Mesendoderm (in vitro differentiated cells): ENCODE results near the gene KIAA0825.

Experiments
- DNase-seq: peaks from one replicate; pipeline ENCODE4 v3.0.0; 2013
- H2AK5ac ChIP-seq: 2 replicates; pipeline ENCODE4 v1.6.1; 2013; ENCODE audit warnings: low read length, inconsistent platforms
- H2BK120ac ChIP-seq: 2 replicates; pipeline ENCODE4 v1.6.1; 2013; ENCODE audit warnings: low read depth, mild to moderate bottlenecking, low read length, moderate library complexity, mixed read lengths
- H2BK15ac ChIP-seq: replicated peaks from 2 replicates; pipeline ENCODE4 v1.6.1; 2013; ENCODE audit warnings: low read depth, mild to moderate bottlenecking, moderate library complexity
- H2BK5ac ChIP-seq: 2 replicates; pipeline ENCODE4 v1.6.1; 2013; ENCODE audit warnings: low read length, inconsistent platforms
- H3K18ac ChIP-seq: 2 replicates; pipeline ENCODE4 v1.6.1; 2013; ENCODE audit warnings: mild to moderate bottlenecking, low read length, mixed read lengths
- H3K23ac ChIP-seq: one replicate; pipeline ENCODE4 v1.6.1; 2013; ENCODE audit warnings: low read length
- H3K27ac ChIP-seq: 2 replicates; pipeline ENCODE4 v1.5.1; 2013; ENCODE audit warnings: low read depth, mild to moderate bottlenecking, inconsistent platforms, low read length, moderate library complexity
- H3K27me3 ChIP-seq: 2 replicates; pipeline ENCODE4 v1.6.1; 2013; ENCODE audit warnings: low read length, control low read depth, mild to moderate bottlenecking, inconsistent platforms; ENCODE audit not compliant: insufficient read depth, poor library complexity
- H3K36me3 ChIP-seq: 2 replicates; pipeline ENCODE4 v1.6.1; 2013; ENCODE audit warnings: low read length, inconsistent platforms; ENCODE audit not compliant: control insufficient read depth, insufficient read depth
- H3K4ac ChIP-seq: one replicate; pipeline ENCODE4 v1.6.1; 2013; ENCODE audit warnings: low read depth, mild to moderate bottlenecking, low read length, moderate library complexity
- H3K4me1 ChIP-seq: 2 replicates; pipeline ENCODE4 v1.6.1; 2013; ENCODE audit warnings: low read depth, low read length, inconsistent platforms; ENCODE audit not compliant: control insufficient read depth
- H3K4me2 ChIP-seq: 2 replicates; pipeline ENCODE4 v1.6.1; 2013; ENCODE audit warnings: low read length
- H3K4me3 ChIP-seq: 2 replicates; pipeline ENCODE4 v1.5.1; 2013; ENCODE audit warnings: mild to moderate bottlenecking, low read length
- H3K56ac ChIP-seq: one replicate; pipeline ENCODE4 v1.6.1; 2013; ENCODE audit warnings: low read length
- H3K79me1 ChIP-seq: 2 replicates; pipeline ENCODE4 v1.6.1; 2013; ENCODE audit warnings: low read length, inconsistent platforms
- H3K79me2 ChIP-seq: 2 replicates; pipeline ENCODE4 v1.6.1; 2013; ENCODE audit warnings: mild to moderate bottlenecking, low read length; ENCODE audit not compliant: control insufficient read depth, insufficient read depth
- H3K9ac ChIP-seq: 2 replicates; pipeline ENCODE4 v1.6.1; 2013; ENCODE audit warnings: low read length, inconsistent platforms
- H4K5ac ChIP-seq: one replicate; pipeline ENCODE4 v1.6.1; 2013; ENCODE audit warnings: low read length
- H4K8ac ChIP-seq: one replicate; pipeline ENCODE4 v1.6.1; 2013; ENCODE audit warnings: low read depth, mild to moderate bottlenecking, control low read depth, low read length, moderate library complexity
- WGBS: extraction: QIAGEN DNeasy Blood & Tissue Kit; methylation state at CpG from one replicate; pipeline ENCODE4 v1.1.7; 2013; ENCODE audit warnings: low lambda C conversion rate, missing lambda C conversion rate; ENCODE audit not compliant: insufficient coverage; ENCODE audit errors: extremely low coverage; 5-methylcytosine and 5-hydroxymethylcytosine counted together

KIAA0825 gene

DNA sequence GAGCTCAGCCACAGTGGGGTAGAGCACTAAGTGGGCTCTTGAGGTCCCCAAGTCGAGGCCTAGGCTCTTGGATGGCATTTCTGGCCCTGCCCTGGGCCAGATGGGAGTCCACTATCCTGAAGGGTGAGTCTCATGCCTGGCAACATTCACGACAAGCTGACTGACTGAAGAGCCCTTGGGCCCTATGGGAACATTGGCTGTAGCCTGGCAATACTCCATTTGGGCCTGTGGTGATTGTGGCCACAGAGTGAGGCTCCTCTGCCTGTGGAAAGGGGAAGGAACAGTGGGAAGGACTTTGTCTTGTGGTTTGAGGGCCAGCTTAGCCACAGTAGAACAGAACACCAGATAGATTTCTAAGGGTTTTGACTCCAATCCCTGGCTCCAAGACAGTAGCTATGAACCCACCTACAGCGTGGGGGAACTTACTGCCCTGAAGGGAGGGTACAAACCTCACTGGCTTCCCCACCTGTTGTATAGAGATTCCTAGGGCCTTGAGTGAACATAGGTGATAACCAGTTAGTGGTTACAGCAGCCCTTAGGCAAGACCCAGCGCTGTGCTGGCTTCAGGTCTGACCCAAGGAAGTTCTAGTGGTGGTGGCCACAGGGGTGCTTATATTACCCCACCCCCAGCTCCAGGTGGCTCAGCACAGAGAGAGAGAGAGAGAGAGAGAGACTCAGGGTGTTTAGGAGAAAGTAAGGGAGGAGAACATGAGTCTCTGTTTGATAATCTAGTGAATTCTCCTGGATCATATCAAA is 72.4 kb downstream of the KIAA0825 start:
- no peak overlapping the region for H3K23ac ChIP-seq
- H3K4me2 ChIP-seq, result no peak overlapping the region
- no CpG with 5 or more reads among the region's 4 CpGs for WGBS
- no peak overlapping the region for H2BK15ac ChIP-seq
- H3K27ac ChIP-seq, result no peak overlapping the region
- no peak for DNase-seq
- H4K5ac ChIP-seq, result no peak overlapping the region
- H3K4ac ChIP-seq, result no peak overlapping the region
- H2AK5ac ChIP-seq, result no peak overlapping the region
- no peak overlapping the region for H4K8ac ChIP-seq
- H2BK120ac ChIP-seq, result no peak overlapping the region
- H3K4me1 ChIP-seq, result no peaks in the 10 kb centered on the region
- no peaks in the 10 kb centered on the region for H3K79me1 ChIP-seq
- no peak overlapping the region for H3K9ac ChIP-seq
- no peak overlapping the region for H3K56ac ChIP-seq
- no peak overlapping the region for H3K18ac ChIP-seq
- H3K36me3 ChIP-seq, result no peaks in the 10 kb centered on the region
- no peaks in the 10 kb centered on the region for H3K79me2 ChIP-seq
- H3K4me3 ChIP-seq, result no peak overlapping the region
- H3K27me3 ChIP-seq, result no peaks in the 10 kb centered on the region
- H2BK5ac ChIP-seq, result no peak overlapping the region

DNA sequence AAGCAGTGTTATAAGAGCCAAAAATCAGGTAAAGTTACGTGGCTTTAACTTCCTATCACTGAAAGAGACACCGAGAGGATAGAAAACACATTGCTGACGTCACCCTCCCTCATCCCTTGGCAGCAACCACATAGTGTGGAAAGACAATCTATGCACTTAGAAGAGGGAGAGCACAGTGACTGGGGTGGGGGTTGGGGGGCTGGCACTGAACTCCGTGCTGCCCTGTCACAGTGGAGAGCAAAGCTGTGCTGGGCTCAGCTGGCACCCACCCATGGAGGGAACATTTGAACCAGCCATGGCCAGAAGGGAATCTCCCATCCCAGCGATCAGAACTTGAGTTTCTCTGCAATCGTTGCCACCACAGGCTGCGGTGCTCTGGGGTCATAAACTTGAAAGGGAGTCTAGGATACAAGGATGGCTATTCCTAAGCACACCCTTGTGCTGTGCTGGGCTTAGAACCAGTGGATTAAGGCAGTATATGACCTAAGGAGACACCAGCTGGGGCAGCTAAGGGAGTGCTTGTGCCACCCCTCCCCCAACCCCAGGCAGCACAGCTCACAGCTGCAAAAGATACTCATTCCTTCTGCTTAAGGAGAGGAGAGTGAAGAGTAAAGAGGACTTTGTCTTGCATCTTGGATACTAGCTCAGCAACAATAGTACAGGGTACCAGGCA is 73.4 kb downstream of the KIAA0825 start:
- Histone ChIP-seq H3K23ac (no peak overlapping the region), H4K5ac (no peak overlapping the region), H3K79me1 (no peaks in the 10 kb centered on the region), H2BK5ac (no peak overlapping the region), H3K4me2 (no peak overlapping the region), H3K56ac (no peak overlapping the region), H3K9ac (no peak overlapping the region), H3K27ac (no peak overlapping the region), H2BK15ac (no peak overlapping the region), H3K18ac (no peak overlapping the region), H3K4ac (no peak overlapping the region), H3K36me3 (no peaks in the 10 kb centered on the region), H4K8ac (no peak overlapping the region), H3K79me2 (no peaks in the 10 kb centered on the region), H3K4me1 (no peaks in the 10 kb centered on the region), H3K27me3 (no peaks in the 10 kb centered on the region), H2AK5ac (no peak overlapping the region), H3K4me3 (no peak overlapping the region), H2BK120ac (no peak overlapping the region)
- no peak for DNase-seq
- WGBS, result no CpG with 5 or more reads among the region's 7 CpGs

DNA sequence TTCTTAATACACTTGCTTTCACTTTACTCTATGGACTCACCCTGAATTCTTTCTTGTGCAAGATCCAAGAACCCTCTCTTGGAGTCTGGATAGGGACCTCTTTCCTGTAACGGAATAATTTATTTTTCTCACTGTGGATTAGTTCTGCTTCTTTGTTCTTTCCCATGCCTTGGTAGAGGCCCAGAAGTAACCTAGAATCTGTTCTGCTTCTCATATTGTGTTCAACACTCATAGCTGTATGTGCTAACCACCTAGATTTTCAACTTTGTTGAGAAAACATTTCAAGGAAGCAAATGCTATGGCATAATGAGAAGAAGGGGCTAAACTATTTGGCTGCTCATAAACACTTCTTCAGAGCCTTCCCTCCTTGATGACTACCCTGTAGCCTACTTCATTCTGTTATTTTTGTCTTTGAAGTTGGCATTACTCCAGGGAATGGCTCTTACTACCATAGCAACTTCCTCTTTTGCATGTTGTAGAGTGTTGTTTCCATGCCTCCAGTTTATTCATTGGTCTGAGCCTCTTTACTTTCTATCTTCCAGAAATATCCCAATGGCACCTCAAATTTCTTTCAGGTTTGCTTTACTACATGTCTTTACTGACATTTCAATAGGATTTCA is 74.3 kb downstream of the KIAA0825 start:
- no peak for DNase-seq
- H3K23ac ChIP-seq, result no peak overlapping the region
- H4K8ac ChIP-seq, result no peak overlapping the region
- H3K4me1 ChIP-seq, result no peaks in the 10 kb centered on the region
- H3K9ac ChIP-seq, result no peak overlapping the region
- no peak overlapping the region for H2AK5ac ChIP-seq
- no peak overlapping the region for H3K4me3 ChIP-seq
- no CpG with 5 or more reads among the region's 1 CpG for WGBS
- no peaks in the 10 kb centered on the region for H3K79me2 ChIP-seq
- H3K4ac ChIP-seq, result no peak overlapping the region
- H2BK120ac ChIP-seq, result no peak overlapping the region
- H3K36me3 ChIP-seq, result no peaks in the 10 kb centered on the region
- no peaks in the 10 kb centered on the region for H3K79me1 ChIP-seq
- no peak overlapping the region for H3K18ac ChIP-seq
- no peaks in the 10 kb centered on the region for H3K27me3 ChIP-seq
- no peak overlapping the region for H3K27ac ChIP-seq
- no peak overlapping the region for H3K4me2 ChIP-seq
- no peak overlapping the region for H2BK5ac ChIP-seq
- no peak overlapping the region for H3K56ac ChIP-seq
- no peak overlapping the region for H2BK15ac ChIP-seq
- no peak overlapping the region for H4K5ac ChIP-seq

DNA sequence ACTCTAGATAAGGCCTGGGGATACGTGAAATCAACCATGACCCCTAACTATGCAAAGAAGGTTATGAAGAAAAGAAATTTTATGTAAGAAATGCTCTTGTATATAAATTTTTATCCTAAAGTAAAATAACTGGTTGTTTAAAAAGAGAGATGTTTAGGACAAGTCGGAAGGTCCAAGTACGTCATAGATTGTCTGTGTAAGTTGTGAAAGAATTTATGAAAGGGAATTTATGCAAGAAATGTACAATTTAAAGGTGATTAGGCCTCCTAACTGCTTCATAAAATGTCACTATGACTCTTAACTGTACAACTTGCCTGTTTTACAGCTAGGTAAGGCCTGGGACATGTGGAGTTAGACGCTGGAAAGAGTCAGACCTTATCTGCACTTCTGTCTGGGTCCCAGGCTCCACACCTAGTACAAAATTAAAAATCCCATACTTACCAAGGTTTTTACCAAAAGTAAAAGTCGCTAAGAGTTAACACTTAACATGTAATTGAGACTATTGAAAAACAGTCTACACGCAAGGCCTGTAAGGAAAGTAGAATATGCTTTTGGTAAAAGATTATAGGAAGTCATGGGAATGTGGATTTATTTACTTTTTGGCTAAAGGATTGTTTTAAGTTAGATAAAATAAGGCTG is 77.4 kb downstream of the KIAA0825 start:
- no peaks in the 10 kb centered on the region for H3K36me3 ChIP-seq
- H3K79me2 ChIP-seq, result no peaks in the 10 kb centered on the region
- no CpG with 5 or more reads among the region's 6 CpGs for WGBS
- no peak overlapping the region for H3K27ac ChIP-seq
- H2BK120ac ChIP-seq, result no peak overlapping the region
- H3K18ac ChIP-seq, result no peak overlapping the region
- no peak overlapping the region for H4K8ac ChIP-seq
- H3K56ac ChIP-seq, result no peak overlapping the region
- H3K27me3 ChIP-seq, result no peaks in the 10 kb centered on the region
- no peaks in the 10 kb centered on the region for H3K4me1 ChIP-seq
- no peak overlapping the region for H3K9ac ChIP-seq
- H3K79me1 ChIP-seq, result no peaks in the 10 kb centered on the region
- no peak overlapping the region for H2BK15ac ChIP-seq
- DNase-seq, result peak; percentile 63
- H3K4me3 ChIP-seq, result no peak overlapping the region
- no peak overlapping the region for H3K4ac ChIP-seq
- H3K23ac ChIP-seq, result no peak overlapping the region
- no peak overlapping the region for H2BK5ac ChIP-seq
- H2AK5ac ChIP-seq, result no peak overlapping the region
- no peak overlapping the region for H3K4me2 ChIP-seq
- no peak overlapping the region for H4K5ac ChIP-seq

- DNase-seq, result no peak
- Histone ChIP-seq H3K36me3 (no peaks in the 10 kb centered on the region), H2BK5ac (no peak overlapping the region), H2BK15ac (no peak overlapping the region), H2BK120ac (no peak overlapping the region), H3K4me2 (no peak overlapping the region), H3K4me3 (no peak overlapping the region), H3K79me1 (no peaks in the 10 kb centered on the region), H3K9ac (no peak overlapping the region), H3K27ac (no peak overlapping the region), H3K4ac (no peak overlapping the region), H3K23ac (no peak overlapping the region), H4K5ac (no peak overlapping the region), H3K18ac (no peak overlapping the region), H3K79me2 (no peaks in the 10 kb centered on the region), H3K56ac (no peak overlapping the region), H3K27me3 (no peaks in the 10 kb centered on the region), H4K8ac (no peak overlapping the region), H3K4me1 (no peaks in the 10 kb centered on the region), H2AK5ac (no peak overlapping the region)
- WGBS, result no CpG with 5 or more reads among the region's 3 CpGs
These were observed 80.1 kb downstream of the KIAA0825 start for GRCh38 chr5:94538260-94538659.
